ENCODE data around the gene SIRT2.
"Not testable (repeated sequence)": the region's sequence is repeated elsewhere in the genome, so short reads cannot be mapped to it uniquely, and the experiment has no call there.

- not testable (repeated sequence) for TF ChIP-seq CTCF (IDR thresholded peaks at IDR 0.05; ENCODE audit: insufficient read depth, low read length); GABPA (IDR thresholded peaks at IDR 0.05; ENCODE audit: low read depth)
These were observed 26.0 kb downstream of the SIRT2 start for GRCh38 chr19:38873400-38873799.

Data from HL-60 (cell line).